ENCODE measurements around the gene WDR27.

- TF ChIP-seq CTCF (IDR thresholded peaks at IDR 0.05) (no peak), POLR2A (IDR thresholded peaks at IDR 0.05) (no peak)
Observed at GRCh38 chr6:169685860-169686259, 16.0 kb downstream of the WDR27 start.

All from heart left ventricle (tissue), 13 donors.